ENCODE measurements around the gene VEGFA.

DNA sequence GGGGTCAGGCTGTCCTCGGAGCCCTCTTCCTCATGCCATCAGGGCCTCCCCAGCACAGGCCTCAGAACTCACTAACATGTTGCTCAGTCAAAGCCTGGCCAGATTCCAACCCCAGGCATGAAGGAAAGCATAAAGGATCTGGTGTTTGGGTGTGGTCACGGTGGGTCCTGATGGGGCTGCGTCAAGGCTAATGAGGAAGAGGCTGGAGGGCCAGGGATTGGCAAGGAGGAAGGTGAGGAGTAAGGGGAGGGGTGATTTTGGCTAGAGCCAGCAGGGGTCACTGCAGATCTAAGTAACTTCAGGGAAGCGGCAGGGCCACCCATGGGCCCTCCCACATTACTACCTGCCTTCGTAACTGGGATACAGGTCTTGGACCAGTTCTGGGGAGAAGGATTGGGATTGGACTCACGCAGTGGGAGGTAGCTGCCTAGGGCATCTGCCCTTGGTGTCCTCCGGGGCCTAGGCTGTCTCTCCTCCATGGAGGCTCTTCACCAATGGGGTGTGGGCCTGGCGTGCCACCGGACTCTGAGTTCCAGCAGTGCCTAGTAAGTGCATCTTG lies 46.2 kb upstream of the VEGFA start:
- TF ChIP-seq ZNF565 (CRISPR knock-in tag; conservative IDR thresholded peaks at IDR 0.05; ENCODE audit: low read depth), result no peak
- no peak for TF ChIP-seq SNAI2 (CRISPR knock-in tag; IDR thresholded peaks at IDR 0.05)
- TF ChIP-seq, protein P1, sequence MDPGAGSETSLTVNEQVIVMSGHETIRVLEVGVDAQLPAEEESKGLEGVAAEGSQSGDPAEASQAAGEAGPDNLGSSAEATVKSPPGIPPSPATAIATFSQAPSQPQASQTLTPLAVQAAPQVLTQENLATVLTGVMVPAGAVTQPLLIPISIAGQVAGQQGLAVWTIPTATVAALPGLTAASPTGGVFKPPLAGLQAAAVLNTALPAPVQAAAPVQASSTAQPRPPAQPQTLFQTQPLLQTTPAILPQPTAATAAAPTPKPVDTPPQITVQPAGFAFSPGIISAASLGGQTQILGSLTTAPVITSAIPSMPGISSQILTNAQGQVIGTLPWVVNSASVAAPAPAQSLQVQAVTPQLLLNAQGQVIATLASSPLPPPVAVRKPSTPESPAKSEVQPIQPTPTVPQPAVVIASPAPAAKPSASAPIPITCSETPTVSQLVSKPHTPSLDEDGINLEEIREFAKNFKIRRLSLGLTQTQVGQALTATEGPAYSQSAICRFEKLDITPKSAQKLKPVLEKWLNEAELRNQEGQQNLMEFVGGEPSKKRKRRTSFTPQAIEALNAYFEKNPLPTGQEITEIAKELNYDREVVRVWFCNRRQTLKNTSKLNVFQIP (CRISPR knock-in tag; IDR thresholded peaks at IDR 0.05; ENCODE audit: borderline replicate concordance, low read depth), result no peak

Measured in SK-N-SH treated with all-trans-retinoic acid at 6 μM for 48 hours (cell line).